Endothelial cell of umbilical vein (primary cell): ENCODE measurements around the gene ITGB1.
"Not testable (repeated sequence)": the region's sequence is repeated elsewhere in the genome, so short reads cannot be mapped to it uniquely, and the experiment has no call there.

ENCODE experiments used
- CTCF ChIP-seq, 2 donors: IDR thresholded peaks; 1 replicate in 1 of 2; 2 replicates in 1 of 2; pipeline ENCODE4 v1.5.1; 2011; ENCODE audit warnings: low read length in 2 of 2, mild to moderate bottlenecking in 2 of 2, moderate library complexity in 2 of 2, control low read depth in 1 of 2, inconsistent platforms in 1 of 2, low read depth in 1 of 2; ENCODE audit not compliant: insufficient read depth in 1 of 2; ENCODE audit errors: extremely low read depth in 1 of 2
- EZH2 ChIP-seq: IDR thresholded peaks from 2 replicates; pipeline ENCODE4 v1.6.1; 2012; ENCODE audit warnings: borderline replicate concordance, low read depth, mild to moderate bottlenecking, moderate library complexity, low read length, inconsistent platforms; ENCODE audit not compliant: severe bottlenecking
- MYC ChIP-seq: IDR thresholded peaks from one replicate; pipeline ENCODE4 v1.6.1; 2011; ENCODE audit warnings: mild to moderate bottlenecking, low read depth, low read length
- POLR2A ChIP-seq: IDR thresholded peaks from 2 replicates; pipeline ENCODE4 v1.6.1; 2012; ENCODE audit warnings: low read depth, mild to moderate bottlenecking, control low read depth, low read length
- POLR2AphosphoS5 ChIP-seq: IDR thresholded peaks from 2 replicates; pipeline ENCODE4 v1.6.1; 2012; ENCODE audit warnings: low read depth, mild to moderate bottlenecking, control low read depth, low read length, moderate library complexity; ENCODE audit not compliant: insufficient read depth

GRCh38 chr10:32895200-32895968, 62.6 kb downstream of the ITGB1 start:
- TF ChIP-seq POLR2A; CTCF (IDR thresholded peaks at IDR 0.05; ENCODE audit: extremely low read depth in 1 of 2, insufficient read depth in 1 of 2, low read depth in 1 of 2, low read length in 2 of 2); POLR2AphosphoS5; MYC; EZH2: not testable (repeated sequence)
